Adipocyte (in vitro differentiated cells): Measurements from ENCODE around the gene KRTAP5-6.

Source experiments
- DNase-seq: peaks from one replicate; pipeline ENCODE4 v3.0.0-alpha.2; 2015; ENCODE audit warnings: low read depth
- H3K27me3 ChIP-seq: replicated peaks from 2 replicates; pipeline ENCODE4 v1.7.0; 2013; ENCODE audit warnings: mild to moderate bottlenecking, low read length, moderate library complexity; ENCODE audit not compliant: control insufficient read depth, insufficient read depth
- H3K36me3 ChIP-seq: 2 replicates; pipeline ENCODE4 v1.7.0; 2013; ENCODE audit warnings: low read length, mild to moderate bottlenecking, moderate library complexity; ENCODE audit not compliant: control insufficient read depth, insufficient read depth, severe bottlenecking
- H3K4me1 ChIP-seq: 2 replicates; pipeline ENCODE4 v1.7.0; 2013; ENCODE audit warnings: mild to moderate bottlenecking, low read length, moderate library complexity; ENCODE audit not compliant: control insufficient read depth, insufficient read depth
- H3K4me3 ChIP-seq: 2 replicates; pipeline ENCODE4 v1.7.0; 2013; ENCODE audit warnings: mild to moderate bottlenecking, low read length, moderate library complexity
- H3K9ac ChIP-seq: 2 replicates; pipeline ENCODE4 v1.7.0; 2013; ENCODE audit warnings: mild to moderate bottlenecking, low read length, moderate library complexity
- H3K9me3 ChIP-seq: 2 replicates; pipeline ENCODE4 v1.7.0; 2013; ENCODE audit warnings: mild to moderate bottlenecking, low read length, moderate library complexity; ENCODE audit not compliant: control insufficient read depth

Gene KRTAP5-6

GRCh38 chr11:1690167-1691025, 6.6 kb upstream of the KRTAP5-6 start:
- no peaks in the 10 kb centered on the region for H3K4me1 ChIP-seq

GRCh38 chr11:1691026-1691877, 5.7 kb upstream of the KRTAP5-6 start:
- Histone ChIP-seq H3K4me3 (no peak overlapping the region), H3K36me3 (no peaks in the 10 kb centered on the region), H3K9ac (no peak overlapping the region), H3K4me1 (no peaks in the 10 kb centered on the region), H3K9me3 (no peaks in the 10 kb centered on the region), H3K27me3 (peaks cover 53% of the 10 kb centered on the region)
- DNase-seq = no peak

More at GRCh38 chr11:1690167-1691025, 6.6 kb upstream of the KRTAP5-6 start:
- no peaks in the 10 kb centered on the region for H3K36me3 ChIP-seq
- H3K9me3 ChIP-seq = no peaks in the 10 kb centered on the region
- H3K27me3 ChIP-seq = peaks cover 44% of the 10 kb centered on the region
- no peak for DNase-seq
- no peak overlapping the region for H3K4me3 ChIP-seq
- H3K9ac ChIP-seq = no peak overlapping the region

- no peaks in the 10 kb centered on the region for H3K36me3 ChIP-seq
- H3K27me3 ChIP-seq = peaks cover 58% of the 10 kb centered on the region
- no peak overlapping the region for H3K9ac ChIP-seq
- H3K4me1 ChIP-seq = no peaks in the 10 kb centered on the region
- DNase-seq = no peak
- H3K9me3 ChIP-seq = peaks cover 3% of the 10 kb centered on the region
- H3K4me3 ChIP-seq = no peak overlapping the region
Measured at GRCh38 chr11:1691878-1692707, 4.9 kb upstream of the KRTAP5-6 start.

- no peaks in the 10 kb centered on the region for H3K36me3 ChIP-seq
- no peak for DNase-seq
- no peak overlapping the region for H3K4me3 ChIP-seq
- H3K4me1 ChIP-seq = no peaks in the 10 kb centered on the region
- no peak overlapping the region for H3K9ac ChIP-seq
- H3K9me3 ChIP-seq = peaks cover 3% of the 10 kb centered on the region
- peaks cover 63% of the 10 kb centered on the region for H3K27me3 ChIP-seq
Measured at GRCh38 chr11:1692708-1693326, 4.2 kb upstream of the KRTAP5-6 start.

GRCh38 chr11:1693327-1694063, 3.5 kb upstream of the KRTAP5-6 start:
- peak; percentile 88 for DNase-seq
- Histone ChIP-seq H3K9me3 (peaks cover 6% of the 10 kb centered on the region), H3K4me3 (no peak overlapping the region), H3K27me3 (peaks cover 69% of the 10 kb centered on the region), H3K36me3 (no peaks in the 10 kb centered on the region), H3K9ac (peak overlapping the region; percentile 42), H3K4me1 (no peaks in the 10 kb centered on the region)

GRCh38 chr11:1694064-1694845, 2.7 kb upstream of the KRTAP5-6 start:
- peaks cover 6% of the 10 kb centered on the region for H3K9me3 ChIP-seq
- peak; percentile 91 for DNase-seq
- H3K4me1 ChIP-seq = no peaks in the 10 kb centered on the region
- H3K36me3 ChIP-seq = no peaks in the 10 kb centered on the region
- H3K4me3 ChIP-seq = no peak overlapping the region
- H3K9ac ChIP-seq = no peak overlapping the region
- peaks cover 67% of the 10 kb centered on the region for H3K27me3 ChIP-seq

- Histone ChIP-seq H3K36me3 (no peaks in the 10 kb centered on the region), H3K4me3 (no peak overlapping the region)
Measured at GRCh38 chr11:1694846-1695547, 2.0 kb upstream of the KRTAP5-6 start.

GRCh38 chr11:1695548-1696108, 1.4 kb upstream of the KRTAP5-6 start:
- DNase-seq = no peak
- Histone ChIP-seq H3K9me3 (peaks cover 6% of the 10 kb centered on the region), H3K36me3 (no peaks in the 10 kb centered on the region), H3K4me1 (no peaks in the 10 kb centered on the region), H3K4me3 (no peak overlapping the region), H3K27me3 (peaks cover 73% of the 10 kb centered on the region), H3K9ac (no peak overlapping the region)

More at GRCh38 chr11:1694846-1695547, 2.0 kb upstream of the KRTAP5-6 start:
- peaks cover 6% of the 10 kb centered on the region for H3K9me3 ChIP-seq
- DNase-seq = no peak
- H3K27me3 ChIP-seq = peaks cover 71% of the 10 kb centered on the region
- H3K4me1 ChIP-seq = no peaks in the 10 kb centered on the region
- no peak overlapping the region for H3K9ac ChIP-seq

- no peak for DNase-seq
- Histone ChIP-seq H3K4me3 (no peak overlapping the region), H3K9me3 (peaks cover 12% of the 10 kb centered on the region), H3K9ac (no peak overlapping the region), H3K27me3 (peaks cover 74% of the 10 kb centered on the region), H3K4me1 (no peaks in the 10 kb centered on the region), H3K36me3 (no peaks in the 10 kb centered on the region)
Measured at GRCh38 chr11:1699771-1700170, 2.8 kb downstream of the KRTAP5-6 start.
